LNCaP clone FGC (cell line): ENCODE data around the gene MVB12A.

Experiments
- DNase-seq: peaks from one replicate; pipeline ENCODE4 v3.0.0-alpha.2; 2011; ENCODE audit warnings: low read depth
- H3K4me3 ChIP-seq: 2 replicates; pipeline ENCODE4 v1.5.1; 2011; ENCODE audit warnings: mild to moderate bottlenecking, low read depth, low read length, control low read depth
- TF ChIP-seq, protein P1 (sequence below): IDR thresholded peaks from 2 replicates; pipeline ENCODE4 v1.5.1; 2012; ENCODE audit warnings: mild to moderate bottlenecking; ENCODE audit not compliant: control insufficient read depth, insufficient read depth; ENCODE audit errors: extremely low read depth

Gene MVB12A

DNA sequence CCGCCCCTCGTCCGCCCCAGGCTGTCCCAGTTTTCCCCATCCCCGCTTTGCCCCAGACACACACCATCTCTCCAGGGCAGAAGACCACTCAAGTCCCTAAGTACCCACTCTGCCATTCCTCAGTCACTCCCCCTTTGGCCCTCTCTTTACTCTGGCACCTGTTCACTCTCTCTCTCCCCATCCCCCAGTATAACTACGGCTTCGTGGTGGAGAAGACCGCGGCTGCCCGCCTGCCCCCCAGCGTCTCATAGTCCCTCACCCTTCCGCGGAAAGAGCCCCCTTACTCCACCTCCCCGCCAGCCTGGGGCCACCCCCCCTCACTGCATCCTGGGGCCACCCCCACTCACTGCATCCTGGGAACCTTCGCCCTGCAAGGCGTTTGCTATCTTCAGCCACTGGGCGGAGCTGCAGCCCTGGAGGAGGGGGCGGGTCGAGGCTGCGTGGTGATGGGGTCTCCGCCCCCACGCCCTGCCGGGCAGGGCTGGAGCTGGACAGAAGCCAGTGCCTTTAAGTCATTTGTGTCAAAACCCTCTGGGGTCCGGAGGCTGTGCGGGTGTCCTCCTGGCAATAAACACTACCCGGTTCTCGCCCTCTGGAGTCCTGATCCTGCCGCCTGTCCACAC lies 5.0 kb downstream of the MVB12A start:
- H3K4me3 ChIP-seq = no peak overlapping the region
- DNase-seq = no peak
- TF ChIP-seq, protein P1, sequence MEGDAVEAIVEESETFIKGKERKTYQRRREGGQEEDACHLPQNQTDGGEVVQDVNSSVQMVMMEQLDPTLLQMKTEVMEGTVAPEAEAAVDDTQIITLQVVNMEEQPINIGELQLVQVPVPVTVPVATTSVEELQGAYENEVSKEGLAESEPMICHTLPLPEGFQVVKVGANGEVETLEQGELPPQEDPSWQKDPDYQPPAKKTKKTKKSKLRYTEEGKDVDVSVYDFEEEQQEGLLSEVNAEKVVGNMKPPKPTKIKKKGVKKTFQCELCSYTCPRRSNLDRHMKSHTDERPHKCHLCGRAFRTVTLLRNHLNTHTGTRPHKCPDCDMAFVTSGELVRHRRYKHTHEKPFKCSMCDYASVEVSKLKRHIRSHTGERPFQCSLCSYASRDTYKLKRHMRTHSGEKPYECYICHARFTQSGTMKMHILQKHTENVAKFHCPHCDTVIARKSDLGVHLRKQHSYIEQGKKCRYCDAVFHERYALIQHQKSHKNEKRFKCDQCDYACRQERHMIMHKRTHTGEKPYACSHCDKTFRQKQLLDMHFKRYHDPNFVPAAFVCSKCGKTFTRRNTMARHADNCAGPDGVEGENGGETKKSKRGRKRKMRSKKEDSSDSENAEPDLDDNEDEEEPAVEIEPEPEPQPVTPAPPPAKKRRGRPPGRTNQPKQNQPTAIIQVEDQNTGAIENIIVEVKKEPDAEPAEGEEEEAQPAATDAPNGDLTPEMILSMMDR = 0 out of 2 replicates have a peak, but pooled peaks have one; percentile 19

DNA sequence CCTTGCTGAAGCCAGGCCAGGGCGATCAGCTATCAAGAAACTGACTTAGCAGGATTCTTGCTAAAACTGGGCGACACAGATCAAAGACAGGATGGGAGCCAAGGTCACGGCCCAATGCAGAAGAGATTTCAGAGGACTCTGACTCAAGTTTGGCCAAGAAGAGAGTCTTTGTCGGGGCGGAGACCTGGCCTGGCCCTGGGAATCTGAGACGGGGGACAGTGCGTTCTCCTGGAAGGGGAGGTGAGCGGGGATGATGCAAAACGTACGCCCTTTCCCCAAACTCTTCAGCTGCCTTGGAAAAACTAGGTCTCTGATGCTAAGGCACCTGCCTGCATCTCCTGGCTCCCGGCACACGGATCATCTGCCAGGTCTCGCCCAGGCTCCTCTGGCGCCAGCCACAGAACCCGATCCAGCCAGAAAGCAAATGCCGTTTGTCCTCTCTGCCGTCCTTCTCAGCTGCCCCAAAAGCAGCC lies 9.8 kb downstream of the MVB12A start:
- TF ChIP-seq, protein P1 = no peak
- no peak for DNase-seq
- H3K4me3 ChIP-seq = no peak overlapping the region

DNA sequence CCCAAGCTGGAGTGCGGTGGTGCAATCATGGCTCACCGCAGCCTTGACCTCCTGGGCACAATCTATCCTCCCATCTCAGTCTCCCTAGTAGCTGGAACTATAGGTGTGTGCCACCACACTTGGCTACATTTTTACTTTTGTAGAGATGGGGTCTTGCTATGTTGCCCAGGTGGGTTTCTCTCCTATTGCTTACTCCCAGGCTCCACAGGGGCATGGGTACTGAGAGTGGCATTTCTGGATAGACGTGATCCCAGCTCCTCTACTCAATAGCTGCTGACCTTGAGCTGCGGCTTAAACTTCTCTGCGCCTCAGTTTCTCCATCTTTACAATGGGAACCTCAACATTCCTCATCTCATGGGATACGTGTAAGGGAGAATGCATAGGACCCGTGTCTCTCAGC lies 11.6 kb downstream of the MVB12A start:
- DNase-seq = no peak
- no peak overlapping the region for H3K4me3 ChIP-seq
- TF ChIP-seq, protein P1 = no peak

DNA sequence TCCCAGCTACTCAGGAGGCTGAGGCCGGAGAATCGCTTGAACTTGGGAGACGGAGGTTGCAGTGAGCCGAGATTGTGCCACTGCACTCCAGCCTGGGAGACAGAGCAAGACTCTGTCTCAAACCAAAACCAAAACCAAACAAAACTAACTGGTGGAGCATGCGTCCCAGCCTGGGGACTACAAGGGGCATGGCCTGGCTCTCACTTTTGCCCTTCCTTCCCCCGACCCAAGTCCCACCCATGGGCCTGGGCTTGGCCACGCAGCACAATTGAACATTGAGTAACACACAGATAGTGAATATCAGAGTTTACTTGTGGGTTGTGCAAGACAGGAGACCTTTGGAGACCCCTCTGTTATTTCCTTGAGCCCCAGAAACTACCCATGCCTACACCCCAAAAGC lies 15.4 kb downstream of the MVB12A start:
- H3K4me3 ChIP-seq = no peak overlapping the region
- DNase-seq = no peak
- TF ChIP-seq, protein P1 = no peak

DNA sequence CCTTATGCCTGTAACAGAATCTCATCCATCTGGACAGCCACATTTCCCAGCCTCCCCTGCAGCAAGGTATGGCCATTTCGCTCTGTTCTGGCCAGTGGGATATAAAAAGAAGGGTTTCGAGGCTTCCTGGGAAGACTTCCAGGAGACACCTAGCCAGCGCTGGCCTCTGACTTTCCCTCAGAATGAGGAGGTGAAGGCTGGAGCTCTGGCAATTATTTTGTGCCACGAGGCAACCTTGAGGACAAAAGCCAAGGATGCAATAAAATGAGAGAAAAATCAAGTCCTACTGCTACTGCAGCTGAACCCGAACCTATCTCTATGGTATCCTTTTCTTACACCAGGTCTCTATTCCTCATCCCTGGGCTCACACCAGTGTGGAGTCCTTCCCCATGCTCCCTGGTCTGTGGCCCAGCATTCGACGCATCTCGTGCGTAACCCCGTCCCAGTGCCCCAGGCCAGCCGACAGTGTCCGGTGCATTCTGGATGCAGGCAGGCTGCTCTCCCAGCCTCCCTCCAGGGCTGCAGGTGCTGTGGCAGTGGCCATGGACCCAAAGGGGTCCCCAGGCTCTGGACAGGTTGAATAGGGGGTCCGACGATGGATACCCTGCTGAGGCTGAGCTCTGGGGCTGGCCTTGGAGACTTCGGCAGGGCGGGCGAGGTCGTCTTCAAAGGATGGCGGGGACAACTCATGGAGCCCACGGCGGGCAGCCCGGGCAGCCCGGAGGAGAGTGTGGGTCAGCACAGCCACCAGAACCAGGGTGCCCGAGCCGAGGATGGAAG lies 16.4 kb downstream of the MVB12A start:
- TF ChIP-seq, protein P1 = no peak
- no peak overlapping the region for H3K4me3 ChIP-seq
- DNase-seq = no peak

DNA sequence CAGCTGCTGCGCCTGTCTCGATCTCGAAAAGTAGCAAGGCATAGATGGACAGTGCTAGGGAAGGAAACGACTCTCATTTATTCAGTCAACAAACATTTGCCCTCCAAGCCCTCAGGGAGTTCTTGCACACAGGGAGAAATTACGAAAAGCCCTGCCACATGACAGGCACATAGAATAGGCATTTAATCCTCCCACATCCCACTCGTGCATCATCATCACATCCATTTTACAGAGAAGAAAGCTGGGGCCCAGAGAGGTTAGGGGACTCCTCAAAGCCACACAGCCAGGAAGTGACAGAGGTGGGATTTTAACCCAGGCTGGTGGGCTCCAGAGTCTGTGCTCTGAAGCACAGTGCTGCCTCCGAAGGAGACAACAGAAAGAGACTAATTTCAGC lies 17.0 kb downstream of the MVB12A start:
- no peak overlapping the region for H3K4me3 ChIP-seq

More for the DNA sequence above, 17.0 kb downstream of the MVB12A start:
- DNase-seq = no peak
- TF ChIP-seq, protein P1 = no peak
